ENCODE results near the gene AURKAIP1. TPM values are rescaled to one million over a fixed set of nuclear protein-coding genes. Genes with fewer than 3 reads are reported as not detected.

The AURKAIP1 gene
- total and polyA plus RNA-seq, 3 donors from 2014 or later, result 224 to 328 (median 313) TPM

- no peaks in the 10 kb centered on the region for H3K36me3 ChIP-seq (ENCODE audit: low read depth, missing control alignments)
- H3K4me3 ChIP-seq, result no peak overlapping the region
- 89 to 90% methylated on average over 5 to 23 of the region's 23 CpGs for WGBS, 2 donors
- H3K4me1 ChIP-seq, result peaks cover 4% of the 10 kb centered on the region
- TF ChIP-seq, protein P1, sequence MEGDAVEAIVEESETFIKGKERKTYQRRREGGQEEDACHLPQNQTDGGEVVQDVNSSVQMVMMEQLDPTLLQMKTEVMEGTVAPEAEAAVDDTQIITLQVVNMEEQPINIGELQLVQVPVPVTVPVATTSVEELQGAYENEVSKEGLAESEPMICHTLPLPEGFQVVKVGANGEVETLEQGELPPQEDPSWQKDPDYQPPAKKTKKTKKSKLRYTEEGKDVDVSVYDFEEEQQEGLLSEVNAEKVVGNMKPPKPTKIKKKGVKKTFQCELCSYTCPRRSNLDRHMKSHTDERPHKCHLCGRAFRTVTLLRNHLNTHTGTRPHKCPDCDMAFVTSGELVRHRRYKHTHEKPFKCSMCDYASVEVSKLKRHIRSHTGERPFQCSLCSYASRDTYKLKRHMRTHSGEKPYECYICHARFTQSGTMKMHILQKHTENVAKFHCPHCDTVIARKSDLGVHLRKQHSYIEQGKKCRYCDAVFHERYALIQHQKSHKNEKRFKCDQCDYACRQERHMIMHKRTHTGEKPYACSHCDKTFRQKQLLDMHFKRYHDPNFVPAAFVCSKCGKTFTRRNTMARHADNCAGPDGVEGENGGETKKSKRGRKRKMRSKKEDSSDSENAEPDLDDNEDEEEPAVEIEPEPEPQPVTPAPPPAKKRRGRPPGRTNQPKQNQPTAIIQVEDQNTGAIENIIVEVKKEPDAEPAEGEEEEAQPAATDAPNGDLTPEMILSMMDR (IDR thresholded peaks at IDR 0.05), result no peak
- TF ChIP-seq POLR2A (IDR thresholded peaks at IDR 0.05), result no peak
- H3K27me3 ChIP-seq, result no peaks in the 10 kb centered on the region
- intact Hi-C loops (cut with DNase I; ENCODE audit: low total_unique reads), result no loop called here
- DNase-seq, result no peak
- H3K27ac ChIP-seq, result no peak overlapping the region
- H3K9me3 ChIP-seq, result no peaks in the 10 kb centered on the region
Measured at GRCh38 chr1:1340185-1340584, 34.8 kb downstream of the AURKAIP1 start.

GRCh38 chr1:1338278-1338677, 36.7 kb downstream of the AURKAIP1 start:
- intact Hi-C loops (cut with DNase I; ENCODE audit: low total_unique reads), result no loop called here
- no peak overlapping the region for H3K27ac ChIP-seq
- 90% methylated on average over 31 of the region's 36 CpGs; no CpG with 5 or more reads in 1 of the 2 donors for WGBS, 2 donors
- no peaks in the 10 kb centered on the region for H3K36me3 ChIP-seq (ENCODE audit: low read depth, missing control alignments)
- DNase-seq, result no peak
- TF ChIP-seq, protein P1 (IDR thresholded peaks at IDR 0.05), result no peak
- TF ChIP-seq POLR2A (IDR thresholded peaks at IDR 0.05), result no peak
- no peaks in the 10 kb centered on the region for H3K27me3 ChIP-seq
- H3K9me3 ChIP-seq, result no peaks in the 10 kb centered on the region
- peaks cover 4% of the 10 kb centered on the region for H3K4me1 ChIP-seq
- no peak overlapping the region for H3K4me3 ChIP-seq

- Histone ChIP-seq H3K9me3 (no peaks in the 10 kb centered on the region), H3K27ac (no peak overlapping the region), H3K4me3 (no peak overlapping the region), H3K27me3 (no peaks in the 10 kb centered on the region), H3K36me3 (ENCODE audit: low read depth, missing control alignments) (no peaks in the 10 kb centered on the region), H3K4me1 (peaks cover 8% of the 10 kb centered on the region)
- intact Hi-C loops (cut with DNase I; ENCODE audit: low total_unique reads), result no loop called here
- no peak for TF ChIP-seq POLR2A (IDR thresholded peaks at IDR 0.05)
- TF ChIP-seq, protein P1 (IDR thresholded peaks at IDR 0.05), result no peak
- no peak for DNase-seq
- 71 to 77% methylated on average over 17 to 18 of the region's 18 CpGs for WGBS, 2 donors
Measured at GRCh38 chr1:1337793-1338147, 37.2 kb downstream of the AURKAIP1 start.

GRCh38 chr1:1336931-1337792, 37.8 kb downstream of the AURKAIP1 start:
- no peak overlapping the region for H3K4me3 ChIP-seq
- no peaks in the 10 kb centered on the region for H3K9me3 ChIP-seq
- no peak overlapping the region for H3K27ac ChIP-seq
- intact Hi-C loops (cut with DNase I; ENCODE audit: low total_unique reads), result no loop called here
- DNase-seq, result no peak
- 96% methylated on average over 22 to 32 of the region's 32 CpGs for WGBS, 2 donors
- TF ChIP-seq, protein P1 (IDR thresholded peaks at IDR 0.05), result no peak
- TF ChIP-seq POLR2A (IDR thresholded peaks at IDR 0.05), result no peak
- H3K4me1 ChIP-seq, result peaks cover 8% of the 10 kb centered on the region
- H3K36me3 ChIP-seq (ENCODE audit: low read depth, missing control alignments), result no peaks in the 10 kb centered on the region
- no peaks in the 10 kb centered on the region for H3K27me3 ChIP-seq

GRCh38 chr1:1336446-1336845, 38.6 kb downstream of the AURKAIP1 start:
- Histone ChIP-seq H3K27ac (no peak overlapping the region), H3K36me3 (ENCODE audit: low read depth, missing control alignments) (no peaks in the 10 kb centered on the region), H3K4me3 (no peak overlapping the region), H3K9me3 (no peaks in the 10 kb centered on the region), H3K27me3 (no peaks in the 10 kb centered on the region), H3K4me1 (peaks cover 8% of the 10 kb centered on the region)
- TF ChIP-seq POLR2A (IDR thresholded peaks at IDR 0.05), result no peak
- TF ChIP-seq, protein P1 (IDR thresholded peaks at IDR 0.05), result no peak
- WGBS, 2 donors, result 91 to 94% methylated on average over 12 to 20 of the region's 26 CpGs
- DNase-seq, result no peak
- intact Hi-C loops (cut with DNase I; ENCODE audit: low total_unique reads), result no loop called here

Data from testis (tissue), 3 donors.